Panc1 (cell line): ENCODE results near the gene IFIT1B. TPM values are rescaled to one million over a fixed set of nuclear protein-coding genes. Genes with fewer than 3 reads are reported as not detected.
"Not testable (repeated sequence)": the region's sequence is repeated elsewhere in the genome, so short reads cannot be mapped to it uniquely, and the experiment has no call there.

Source experiments
- ATAC-seq: fragments of 200-7000 bp; cut with Tn5 transposase; 2 replicates; pipeline ENCODE4 v1.9.1; 2020; ENCODE audit warnings: mild to moderate bottlenecking, moderate library complexity
- BruUV-seq: library from RNA; stranded (reverse); fragments of 400-500 nt; replicated peaks from 2 replicates; lab custom pipeline; 2021; lab: Mats Ljungman, UMichigan
- CTCF ChIA-PET: fragments of 300-600 bp; sonication (Branson Sonifier 250); formaldehyde crosslinking; loops from one replicate; lab custom pipeline; 2022; ENCODE audit warnings: antibody characterized with exemption; lab: Charles Lee
- POLR2A ChIA-PET: fragments of 300-600 bp; sonication (Branson Sonifier 250); formaldehyde crosslinking; loops from one replicate; lab custom pipeline; 2022; ENCODE audit warnings: antibody characterized with exemption; lab: Charles Lee
- DNase-seq: peaks from one replicate; pipeline ENCODE4 v3.0.0-alpha.2; 2010; ENCODE audit warnings: low read depth, low spot score
- H3K27ac ChIP-seq: 2 replicates; pipeline ENCODE4 v1.5.1; 2011; ENCODE audit warnings: mild to moderate bottlenecking, low read length, inconsistent platforms
- H3K27me3 ChIP-seq: fragments of 200-500 bp; sonication (Bioruptor generic); 2 replicates; pipeline ENCODE4 v1.6.0; 2014; ENCODE audit warnings: low read length, inconsistent platforms; ENCODE audit not compliant: control insufficient read depth, insufficient read depth
- H3K36me3 ChIP-seq: fragments of 200-500 bp; sonication (Bioruptor generic); 2 replicates; pipeline ENCODE4 v1.5.1; 2014; ENCODE audit warnings: inconsistent platforms, mild to moderate bottlenecking, low read length, moderate library complexity; ENCODE audit not compliant: control insufficient read depth, insufficient read depth
- H3K4me1 ChIP-seq: 2 replicates; pipeline ENCODE4 v1.5.1; 2011; ENCODE audit warnings: inconsistent platforms, mild to moderate bottlenecking, low read length, moderate library complexity; ENCODE audit not compliant: control insufficient read depth, insufficient read depth
- H3K4me3 ChIP-seq, 2 experiments: 2 replicates each; pipeline ENCODE4 v1.5.1; 2011 to 2012; ENCODE audit warnings: low read depth in 2 of 2, low read length in 2 of 2, mild to moderate bottlenecking in 2 of 2, inconsistent platforms in 1 of 2, moderate library complexity in 1 of 2
- H3K9me3 ChIP-seq: fragments of 200-500 bp; sonication (Bioruptor generic); 2 replicates; pipeline ENCODE4 v1.5.1; 2014; ENCODE audit warnings: low read depth, mild to moderate bottlenecking, inconsistent platforms, low read length, moderate library complexity; ENCODE audit not compliant: control insufficient read depth, insufficient read depth
- in situ Hi-C: cut with HindIII; loops from 2 replicates; pipeline ENCODE4 v1.10.0; 2016; ENCODE audit warnings: low sequenced_read_pairs, low pct_unique_long_range_greater_than_20kb
- intact Hi-C: fragments of 100-400 bp; cut with micrococcal nuclease; formaldehyde crosslinking; loops from one replicate; pipeline ENCODE4 v1.10.0; 2022; ENCODE audit not compliant: unreplicated experiment
- total RNA-seq: library from RNA; stranded (reverse); gene quantifications from one replicate; pipeline ENCODE4 v1.2.1, GENCODE V29; 2021; ENCODE audit not compliant: unreplicated experiment

Gene IFIT1B
- total RNA-seq, 1 experiment from 2014 or later: not detected

- H3K36me3 ChIP-seq, H3K4me3 ChIP-seq, BruUV-seq, intact Hi-C loops, ATAC-seq, H3K27ac ChIP-seq, CTCF ChIA-PET, H3K9me3 ChIP-seq, H3K27me3 ChIP-seq, POLR2A ChIA-PET, in situ Hi-C loops, DNase-seq, H3K4me1 ChIP-seq: not testable (repeated sequence)
Measured at GRCh38 chr10:89407792-89408191, 29.9 kb downstream of the IFIT1B start.

GRCh38 chr10:89409282-89409681 lies 31.4 kb downstream of the IFIT1B start:
- ATAC-seq, intact Hi-C loops: not testable (repeated sequence)
- POLR2A ChIA-PET: interaction anchor here (0.6 kb wide), 1 partner anchor 273 kb away, joined by 10 read pairs; no protein-coding TSS in a partner anchor

GRCh38 chr10:89410551-89410950 lies 32.7 kb downstream of the IFIT1B start:
- H3K36me3 ChIP-seq, ATAC-seq, H3K27me3 ChIP-seq, CTCF ChIA-PET, H3K4me3 ChIP-seq, in situ Hi-C loops, BruUV-seq, H3K9me3 ChIP-seq, H3K4me1 ChIP-seq, DNase-seq, POLR2A ChIA-PET, H3K27ac ChIP-seq, intact Hi-C loops: not testable (repeated sequence)

More at GRCh38 chr10:89409282-89409681, 31.4 kb downstream of the IFIT1B start:
- BruUV-seq, H3K9me3 ChIP-seq, H3K27ac ChIP-seq, H3K4me1 ChIP-seq, H3K27me3 ChIP-seq, H3K4me3 ChIP-seq, DNase-seq, H3K36me3 ChIP-seq, in situ Hi-C loops, CTCF ChIA-PET: not testable (repeated sequence)

GRCh38 chr10:89411135-89411534 lies 33.3 kb downstream of the IFIT1B start:
- ATAC-seq, intact Hi-C loops, POLR2A ChIA-PET, CTCF ChIA-PET, H3K4me3 ChIP-seq, H3K27me3 ChIP-seq, H3K9me3 ChIP-seq, in situ Hi-C loops, H3K36me3 ChIP-seq, H3K27ac ChIP-seq, BruUV-seq, DNase-seq: not testable (repeated sequence)
- peaks cover 11% of the 10 kb centered on the region for H3K4me1 ChIP-seq

- DNase-seq, H3K9me3 ChIP-seq, BruUV-seq, H3K27ac ChIP-seq, H3K4me3 ChIP-seq, intact Hi-C loops, POLR2A ChIA-PET, H3K36me3 ChIP-seq, ATAC-seq, CTCF ChIA-PET, H3K27me3 ChIP-seq, in situ Hi-C loops: not testable (repeated sequence)
- peaks cover 11% of the 10 kb centered on the region for H3K4me1 ChIP-seq
Measured at GRCh38 chr10:89412276-89412675, 34.4 kb downstream of the IFIT1B start.
